GM13977 (cell line): Measurements from ENCODE around the gene WDR43.

Experiments
- DNase-seq: peaks from one replicate; pipeline ENCODE4 v3.0.0; 2012; ENCODE audit warnings: low spot score
- CTCF ChIP-seq: IDR thresholded peaks from 2 replicates; pipeline ENCODE4 v1.5.1; 2012; ENCODE audit warnings: mild to moderate bottlenecking, control low read depth; ENCODE audit not compliant: insufficient read depth; ENCODE audit errors: extremely low read depth, missing control alignments
- in situ Hi-C: fragments of 300-500 bp; cut with MboI; formaldehyde crosslinking; loops from one replicate; pipeline ENCODE4 v1.12.0; 2022; ENCODE audit warnings: low sequenced_read_pairs, low pct_unique_long_range_greater_than_20kb, mixed read lengths, inconsistent platforms; ENCODE audit not compliant: unreplicated experiment

The WDR43 gene

GRCh38 chr2:28979041-28979440 lies 84.6 kb downstream of the WDR43 start:
- no peak for TF ChIP-seq CTCF
- in situ Hi-C loops = no loop called here
- no peak for DNase-seq

DNA sequence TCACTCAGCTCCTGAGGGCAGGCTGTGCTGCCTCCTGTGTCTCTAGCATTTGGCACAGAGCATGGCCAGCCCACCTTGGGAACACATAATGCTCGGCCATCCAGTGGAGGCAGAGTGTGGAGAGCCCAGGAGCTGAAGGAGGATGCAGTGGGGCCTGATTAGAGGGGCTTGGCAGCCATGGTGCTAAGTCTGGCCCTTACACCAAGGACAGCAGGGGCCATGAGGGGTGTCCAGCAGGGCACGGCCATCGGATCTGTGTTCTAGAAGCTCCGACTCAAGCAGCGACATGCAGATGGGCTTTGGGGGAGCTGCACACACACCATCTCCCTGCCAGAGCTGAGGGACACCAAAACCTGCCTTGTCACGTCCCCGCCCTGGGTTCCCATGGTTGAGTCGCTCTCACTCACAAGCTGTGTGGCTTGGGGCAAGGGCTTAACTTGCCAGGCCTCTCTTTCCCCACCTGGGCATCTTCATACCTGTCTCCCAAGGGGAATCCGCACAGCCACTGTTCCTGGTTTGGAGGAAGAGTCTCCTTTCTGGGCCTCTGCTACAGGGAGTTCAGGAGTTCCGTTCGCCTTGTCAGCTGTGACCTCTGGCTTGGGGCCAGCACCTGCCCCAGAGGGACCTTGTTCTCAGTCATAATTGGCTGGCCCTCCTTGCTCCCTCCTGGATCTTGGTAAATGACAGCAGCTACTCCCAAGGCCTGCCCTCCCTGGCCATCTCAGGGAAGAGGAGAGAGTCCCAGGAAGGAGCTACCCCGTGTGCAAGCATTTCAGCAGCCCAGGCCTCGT lies 85.3 kb downstream of the WDR43 start:
- in situ Hi-C loops = no loop called here
- DNase-seq = no peak
- no peak for TF ChIP-seq CTCF

- in situ Hi-C loops = no loop called here
- DNase-seq = no peak
- TF ChIP-seq CTCF = no peak
These were observed 86.0 kb downstream of the WDR43 start for GRCh38 chr2:28980368-28981015.

GRCh38 chr2:28981016-28981441 lies 86.6 kb downstream of the WDR43 start, which contains the start of gene TOGARAM2:
TSS of gene TOGARAM2 (plus strand) at chr2:28981298. CDS start at chr2:28994835, 13,537 bp downstream.
- DNase-seq = no peak
- in situ Hi-C loops = no loop called here
- no peak for TF ChIP-seq CTCF

DNA sequence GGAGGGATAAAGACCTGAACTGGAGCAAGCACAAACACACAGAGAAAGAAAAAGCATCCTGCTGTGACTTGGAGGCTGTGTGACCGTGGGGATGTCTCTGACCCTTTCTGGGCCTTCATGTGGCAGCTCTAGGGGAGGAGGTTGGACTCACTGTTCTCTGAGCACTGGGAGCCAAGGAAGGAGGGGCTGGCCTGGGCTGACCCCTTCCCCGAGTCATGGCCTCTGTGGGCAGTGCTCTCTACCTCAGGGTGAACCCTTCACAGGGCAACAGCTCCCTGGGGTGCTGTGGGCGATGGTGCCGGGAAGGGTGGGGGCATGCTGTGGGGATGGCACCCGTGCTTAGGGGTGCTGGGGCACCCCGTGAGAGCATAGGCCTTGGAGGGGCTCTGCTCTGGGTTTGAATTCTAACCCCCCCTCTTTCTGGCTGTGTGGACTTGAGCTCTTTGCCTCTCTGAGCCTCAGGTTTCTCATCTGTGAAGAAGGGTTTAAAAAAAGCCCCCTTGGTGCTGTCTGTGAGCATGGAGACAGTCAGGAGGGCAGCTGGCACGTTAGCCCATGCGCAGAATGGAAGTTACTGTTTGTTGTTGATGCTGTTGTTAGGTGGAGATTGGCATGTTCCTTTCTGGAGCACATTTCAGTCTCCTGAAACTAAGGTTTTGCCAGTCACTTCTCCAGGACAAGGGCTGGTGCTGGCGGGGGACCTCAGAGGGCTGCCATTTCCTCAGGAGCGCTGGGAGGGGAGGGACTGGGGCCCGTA lies 87.3 kb downstream of the WDR43 start:
- in situ Hi-C loops = no loop called here
- no peak for DNase-seq
- no peak for TF ChIP-seq CTCF

DNA sequence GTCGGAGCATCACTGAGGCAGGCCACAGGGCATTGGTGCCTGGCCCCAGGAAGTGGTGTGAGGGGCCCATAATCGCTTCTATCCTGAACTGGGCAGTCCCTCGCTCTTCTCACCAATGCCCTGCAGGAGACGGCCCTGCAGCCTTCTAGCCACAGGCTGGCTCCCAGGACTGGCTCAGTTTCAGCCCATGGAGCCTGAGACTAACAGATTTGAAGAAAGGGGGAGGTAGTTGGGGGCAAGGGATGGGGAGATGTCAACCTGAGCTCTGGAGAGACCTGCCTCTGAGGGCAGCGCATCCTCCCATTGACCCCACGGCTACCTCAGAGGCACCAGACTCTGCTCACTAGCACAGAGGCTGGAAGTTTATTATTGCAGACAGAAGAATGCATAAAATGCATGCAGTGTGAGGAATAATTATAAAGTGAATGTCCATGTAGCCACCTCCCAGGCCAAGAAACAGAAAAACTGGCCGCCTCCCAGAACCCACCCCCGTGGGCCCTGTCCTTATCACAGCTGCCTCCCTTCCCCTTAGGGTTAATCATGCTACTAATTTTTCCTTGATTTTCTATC lies 88.0 kb downstream of the WDR43 start:
- no peak for TF ChIP-seq CTCF
- in situ Hi-C loops = no loop called here

More for the DNA sequence above, 88.0 kb downstream of the WDR43 start:
- DNase-seq = no peak
